DMS53 treated with DMSO at 0.1 percent for 48 hours (cell line): ENCODE data around the gene FBXL15.

Experiments used
- DNase-seq: peaks from one replicate; lab custom pipeline; 2025; ENCODE audit not compliant: unreplicated experiment; lab: John Stamatoyannopoulos, UW

FBXL15 gene, protein sequence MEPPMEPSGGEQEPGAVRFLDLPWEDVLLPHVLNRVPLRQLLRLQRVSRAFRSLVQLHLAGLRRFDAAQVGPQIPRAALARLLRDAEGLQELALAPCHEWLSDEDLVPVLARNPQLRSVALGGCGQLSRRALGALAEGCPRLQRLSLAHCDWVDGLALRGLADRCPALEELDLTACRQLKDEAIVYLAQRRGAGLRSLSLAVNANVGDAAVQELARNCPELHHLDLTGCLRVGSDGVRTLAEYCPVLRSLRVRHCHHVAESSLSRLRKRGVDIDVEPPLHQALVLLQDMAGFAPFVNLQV

DNA sequence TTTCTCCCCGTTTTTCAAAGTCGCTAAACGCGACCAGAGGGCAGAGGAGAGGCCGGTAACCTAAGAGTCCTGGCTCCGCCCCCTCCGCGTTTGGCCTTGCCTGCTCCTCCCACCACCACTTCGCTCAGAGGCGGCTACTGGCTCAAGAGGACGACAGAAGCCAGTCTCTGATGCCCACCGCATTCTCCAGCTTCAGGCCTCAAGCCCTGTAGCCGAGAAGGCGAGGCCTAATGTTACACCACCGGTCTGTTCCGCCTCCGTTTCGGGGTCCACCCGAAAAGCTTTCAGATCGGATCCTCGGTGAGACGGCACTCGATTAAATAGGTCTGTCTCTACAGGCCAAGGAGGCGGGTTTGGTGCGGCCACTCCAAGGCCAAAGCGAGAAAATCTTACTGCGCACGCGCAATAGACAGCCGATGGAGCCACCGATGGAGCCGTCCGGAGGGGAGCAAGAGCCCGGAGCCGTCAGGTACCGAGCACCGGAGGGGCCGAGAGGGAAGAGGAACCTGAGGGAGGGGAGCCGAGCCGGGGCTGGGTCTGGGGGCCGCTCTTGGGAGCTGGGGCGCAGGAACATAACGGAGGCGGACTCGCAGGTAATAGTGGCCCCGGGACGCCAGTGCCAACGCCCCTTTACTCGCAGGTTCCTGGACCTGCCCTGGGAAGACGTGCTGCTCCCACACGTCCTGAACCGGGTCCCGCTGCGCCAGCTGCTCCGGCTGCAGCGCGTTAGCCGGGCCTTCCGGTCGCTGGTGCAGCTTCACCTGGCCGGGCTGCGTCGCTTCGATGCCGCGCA lies at the start of gene FBXL15:
Gene FBXL15 (plus strand): TSS at position 123 of the 793 bp plus-strand sequence. CDS start 294 bp downstream, at position 417.
- peak; percentile 96 for DNase-seq

DNA sequence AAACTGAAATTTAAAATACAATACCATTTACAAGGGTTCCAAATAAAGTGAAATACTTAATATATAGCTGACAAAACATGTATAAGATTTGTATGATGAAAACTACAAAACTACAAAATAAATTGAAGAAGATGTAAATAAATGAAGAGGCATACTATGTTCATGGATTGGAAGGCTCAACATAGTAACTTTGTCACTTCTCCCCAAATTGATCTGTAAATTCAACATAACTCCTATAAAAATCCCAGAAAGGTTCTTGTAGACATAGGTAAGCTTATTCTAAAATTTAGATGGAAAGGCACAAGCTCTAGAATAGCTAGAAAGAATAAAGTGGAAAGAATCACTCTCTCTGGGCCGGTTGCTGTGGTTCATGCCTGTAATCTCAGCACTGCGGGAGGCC lies 49.3 kb upstream of the FBXL15 start:
- DNase-seq: no peak

DNA sequence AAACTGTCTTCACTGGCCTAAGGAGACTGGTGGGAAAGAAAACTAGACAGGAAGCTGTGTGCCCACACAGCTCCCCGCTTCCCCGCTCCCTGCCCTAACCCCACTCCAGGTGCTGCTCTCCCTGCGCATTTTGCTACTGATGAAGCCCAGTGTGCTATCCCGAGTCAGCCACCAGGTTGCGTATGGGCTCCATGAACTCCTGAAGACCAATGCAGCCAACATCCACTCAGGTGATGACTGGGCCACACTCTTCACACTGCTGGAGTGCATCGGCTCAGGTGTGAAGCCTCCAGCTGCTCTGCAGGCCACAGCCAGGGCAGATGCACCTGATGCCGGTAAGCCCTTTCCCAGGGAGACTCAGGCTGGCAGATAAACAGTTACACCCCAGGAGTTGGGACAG lies 45.4 kb upstream of the FBXL15 start:
- no peak for DNase-seq

DNA sequence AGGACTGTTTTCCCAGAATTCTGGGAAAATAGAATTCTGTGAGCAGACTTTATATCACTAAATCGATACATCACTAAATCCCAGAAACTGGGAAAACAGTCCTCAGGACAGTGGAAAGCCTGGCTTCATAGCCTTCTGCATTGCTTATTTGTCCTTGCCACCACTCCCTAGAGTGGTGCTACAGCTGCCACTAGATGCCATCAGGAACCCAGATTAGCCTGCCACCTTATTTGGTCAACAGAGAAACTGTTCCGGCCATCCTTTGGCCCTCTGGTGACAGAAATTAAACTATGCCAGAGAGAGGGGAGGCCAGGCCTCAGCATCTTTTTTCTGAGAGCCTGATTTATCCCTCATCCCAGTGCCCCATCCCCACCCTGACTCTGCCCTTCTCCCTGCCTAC lies 44.8 kb upstream of the FBXL15 start:
- DNase-seq: no peak

DNA sequence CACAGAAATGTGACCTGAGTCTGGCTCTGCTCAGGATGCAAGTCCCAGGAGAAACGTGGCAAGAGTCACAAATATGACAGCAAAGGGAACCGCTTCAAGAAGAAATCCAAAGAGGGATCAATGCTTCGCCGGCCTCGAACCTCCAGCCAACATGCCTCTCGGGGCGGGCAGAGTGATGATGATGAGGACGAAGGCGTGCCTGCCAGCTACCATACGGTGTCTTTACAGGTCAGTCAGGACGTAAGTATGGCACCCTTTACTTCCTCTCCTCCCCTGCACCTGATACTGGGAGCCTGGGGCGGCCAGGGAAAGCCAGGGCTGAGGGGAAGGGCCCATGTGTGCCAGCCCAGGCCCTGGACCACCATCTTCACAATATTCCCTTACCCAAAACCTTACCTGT lies 43.7 kb upstream of the FBXL15 start:
- DNase-seq: no peak

DNA sequence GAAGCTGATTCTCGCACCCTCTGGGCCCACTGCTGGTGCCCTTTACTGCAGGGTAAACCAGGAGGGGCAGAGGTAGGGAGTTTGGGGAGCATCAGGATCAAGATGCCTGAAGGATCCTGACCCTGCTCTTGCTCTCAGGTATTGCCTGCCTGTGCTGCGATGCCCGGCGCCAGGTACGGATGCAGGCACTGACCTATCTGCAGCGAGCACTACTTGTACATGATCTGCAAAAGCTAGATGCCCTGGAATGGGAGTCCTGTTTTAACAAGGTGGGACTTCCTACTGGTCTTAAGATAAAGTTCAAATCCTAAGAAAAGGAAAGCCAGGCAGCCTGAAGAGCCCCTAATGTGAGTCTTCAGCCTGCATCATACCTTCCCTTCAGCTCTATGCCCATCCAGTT lies 41.3 kb upstream of the FBXL15 start:
- DNase-seq: no peak

DNA sequence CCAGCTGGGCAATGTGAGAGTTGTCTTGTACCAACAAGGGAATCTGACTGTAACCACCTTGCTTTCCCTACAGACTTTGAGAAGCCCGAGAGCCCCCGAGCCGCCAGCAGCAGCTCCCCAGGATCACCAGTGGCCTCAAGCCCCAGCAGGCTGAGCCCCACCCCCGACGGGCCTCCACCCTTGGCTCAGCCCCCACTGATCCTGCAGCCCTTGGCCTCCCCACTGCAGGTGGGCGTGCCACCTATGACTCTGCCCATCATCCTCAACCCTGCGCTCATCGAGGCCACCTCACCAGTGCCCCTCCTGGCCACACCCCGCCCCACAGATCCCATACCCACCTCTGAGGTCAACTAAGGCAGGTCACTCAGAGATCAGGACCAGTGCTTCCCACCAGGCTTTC lies 38.7 kb upstream of the FBXL15 start:
- no peak for DNase-seq

DNA sequence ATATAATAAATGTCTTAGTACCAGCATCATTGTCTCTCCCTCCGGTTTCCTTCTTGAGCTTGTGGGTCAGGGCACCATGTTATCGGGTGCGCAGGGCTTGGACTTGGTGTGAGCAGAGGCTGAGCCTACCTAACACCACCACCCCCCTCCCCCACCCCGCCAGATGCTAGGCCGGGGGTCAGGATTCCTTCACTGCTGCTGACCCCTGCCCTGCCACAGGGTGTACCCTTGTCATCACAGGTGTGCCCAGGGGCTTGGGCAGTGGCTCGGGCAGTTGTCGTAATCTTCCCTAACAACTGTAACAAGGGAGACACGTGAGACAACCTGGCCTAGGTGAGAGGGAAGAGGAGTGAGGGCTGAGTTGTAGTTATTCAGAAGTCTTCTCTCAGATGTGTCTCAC lies 37.8 kb upstream of the FBXL15 start:
- DNase-seq: no peak

DNA sequence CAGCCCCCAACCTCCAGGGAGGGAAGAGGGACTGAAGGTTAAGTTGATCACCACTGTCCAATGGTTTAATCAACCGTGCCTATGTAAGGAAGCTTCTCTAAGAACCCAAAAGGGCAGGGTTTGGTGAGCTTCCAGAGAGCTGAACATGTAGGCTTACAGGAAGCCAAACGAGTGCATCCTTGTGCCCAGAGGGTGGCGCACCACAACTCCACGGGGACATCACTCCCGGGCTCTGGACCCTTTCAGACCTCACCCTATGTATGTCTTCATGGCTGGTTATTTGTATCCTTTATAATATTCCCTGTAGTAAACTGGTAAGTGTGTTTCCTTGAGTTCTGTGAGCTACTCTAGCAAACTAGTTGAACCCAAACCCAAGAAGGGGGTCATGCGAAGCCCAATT lies 36.6 kb upstream of the FBXL15 start:
- DNase-seq: no peak

DNA sequence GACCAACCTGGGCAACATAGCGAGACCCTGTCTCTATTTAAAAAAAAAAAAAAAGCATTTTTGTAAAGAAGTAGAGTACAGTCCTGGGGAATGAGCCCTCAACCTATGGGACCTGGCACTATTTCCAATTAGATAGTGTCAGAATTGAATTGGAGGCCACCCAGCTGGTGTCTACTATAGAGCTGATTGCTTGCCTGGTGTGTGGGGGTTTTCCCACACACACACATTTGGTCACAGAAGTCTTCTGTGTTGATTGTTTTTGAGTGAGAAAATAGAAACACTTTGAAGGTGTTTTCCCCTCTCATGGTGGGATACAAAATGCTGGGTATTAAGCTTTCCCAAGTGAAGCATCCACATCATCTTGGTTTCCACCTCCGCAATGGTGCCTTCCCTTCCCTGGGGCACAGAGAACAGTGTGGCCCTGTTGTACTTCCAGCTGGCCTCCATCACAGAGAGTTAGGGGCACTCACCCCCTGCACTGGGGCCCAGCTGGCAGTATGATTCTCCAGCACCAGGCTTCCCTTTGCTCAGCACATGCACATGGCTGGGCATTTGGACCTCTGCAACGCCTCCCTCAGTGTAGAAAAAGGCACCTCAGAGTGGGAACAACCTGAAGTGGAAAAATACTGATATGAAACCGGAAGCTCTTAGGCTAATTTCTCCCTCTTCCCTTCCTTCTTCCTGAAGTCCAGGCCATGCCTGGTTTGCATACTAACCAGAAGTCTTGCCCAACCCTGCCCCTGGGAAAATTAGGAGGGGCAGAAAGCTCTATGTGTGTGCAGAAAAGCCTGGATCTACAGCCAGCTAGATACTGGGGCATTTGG lies 35.8 kb upstream of the FBXL15 start:
- DNase-seq: no peak

DNA sequence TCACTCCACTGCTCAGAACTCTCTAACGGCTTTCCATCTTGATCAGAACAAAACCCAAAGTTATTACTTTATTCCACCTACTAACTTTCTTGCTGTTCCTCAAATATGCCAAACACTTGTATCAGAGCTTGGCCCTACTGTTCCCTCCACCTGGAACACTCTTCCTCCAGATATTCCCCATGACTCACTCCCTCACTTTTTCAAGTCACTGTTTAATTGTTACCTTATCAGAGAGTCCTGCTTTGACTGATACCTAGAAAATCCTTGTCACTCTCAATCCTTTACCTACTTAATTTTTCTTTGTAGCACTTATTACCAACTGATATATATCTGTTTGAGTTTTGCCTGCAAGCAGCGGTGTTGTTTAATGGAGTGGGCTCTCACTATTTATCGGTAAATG lies 30.7 kb upstream of the FBXL15 start:
- no peak for DNase-seq

DNA sequence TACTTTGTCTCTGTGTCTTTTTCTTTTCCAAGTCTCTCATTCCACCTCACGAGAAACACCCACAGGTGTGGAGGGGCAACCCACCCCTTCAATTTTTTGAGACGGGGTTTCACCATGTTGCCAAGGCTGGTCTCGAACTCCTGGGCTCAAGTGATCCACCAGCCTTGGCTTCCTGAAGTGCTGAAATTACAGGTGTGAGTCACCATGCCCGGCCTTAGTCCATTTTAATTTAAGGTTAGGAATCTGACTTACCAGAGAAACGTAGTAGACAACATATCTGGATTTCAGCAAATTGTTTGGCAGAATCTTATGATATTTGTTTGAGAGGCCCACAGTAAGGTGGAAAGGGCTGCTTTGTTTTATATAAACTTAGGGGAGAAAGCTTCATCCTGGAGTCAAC lies 28.3 kb upstream of the FBXL15 start:
- DNase-seq: no peak

DNA sequence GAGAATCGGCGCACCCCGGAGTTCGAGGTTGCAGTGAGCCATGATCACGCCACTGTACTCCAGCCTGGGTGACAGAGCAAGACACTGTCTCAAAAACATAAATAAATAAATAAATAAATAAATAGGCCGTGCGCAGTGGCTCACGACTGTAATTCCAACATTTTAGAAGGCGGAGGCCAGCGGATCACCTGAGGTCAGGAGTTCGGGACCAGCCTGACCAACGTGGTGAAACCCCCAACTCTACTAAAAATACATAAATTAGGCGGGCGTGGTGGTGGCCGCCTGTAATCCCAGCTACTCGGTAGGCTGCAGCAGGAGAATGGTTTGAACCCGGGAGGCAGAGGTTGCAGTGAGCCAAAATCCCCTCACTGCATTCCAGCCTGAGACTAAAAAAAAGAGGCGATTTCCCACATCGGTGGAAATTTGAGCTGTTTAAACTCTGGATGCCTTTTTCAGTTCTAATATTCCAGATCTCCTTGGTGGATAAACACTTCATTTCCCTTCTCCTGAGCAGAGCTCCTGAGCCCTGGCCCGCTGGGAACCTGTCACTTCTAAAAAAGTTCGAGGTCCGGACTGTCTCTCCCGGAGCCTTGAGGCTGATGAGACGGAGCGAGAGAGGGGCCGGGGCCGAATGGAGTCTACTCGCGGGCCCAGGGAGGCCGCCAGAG lies 27.1 kb upstream of the FBXL15 start:
- no peak for DNase-seq

DNA sequence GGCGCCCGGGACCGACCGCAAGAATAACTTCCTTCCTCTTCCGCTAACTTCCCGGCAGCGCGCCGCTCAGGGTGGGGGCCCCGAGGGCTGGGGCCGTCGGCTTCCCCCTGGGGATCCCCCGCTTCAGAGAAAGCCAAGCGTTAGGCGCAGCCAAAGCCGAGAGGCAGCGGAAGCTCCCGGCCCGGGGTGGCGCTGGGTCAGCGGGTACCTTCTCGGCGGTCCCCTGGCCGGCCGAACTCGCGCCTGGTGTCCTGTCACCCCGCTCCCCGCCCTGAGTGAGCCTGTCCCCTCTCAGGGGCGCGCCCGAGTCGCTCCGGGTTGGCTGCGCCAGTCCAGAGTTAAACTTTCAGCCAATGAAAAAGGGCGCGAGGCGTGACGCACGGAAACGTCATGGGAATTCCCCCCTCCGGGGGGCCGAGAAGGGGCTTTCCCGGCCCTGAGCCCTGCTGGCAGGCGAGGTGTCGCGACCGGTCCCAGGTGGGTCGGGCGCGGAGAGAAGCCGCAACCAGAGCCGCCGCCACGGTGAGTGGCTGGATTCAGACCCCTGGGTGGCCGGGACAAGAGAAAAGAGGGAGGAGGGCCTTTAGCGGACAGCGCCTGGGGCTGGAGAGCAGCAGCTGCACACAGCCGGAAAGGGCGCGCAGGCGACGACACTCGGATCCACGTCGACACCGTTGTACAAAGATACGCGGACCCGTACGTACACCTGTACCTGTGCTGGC lies 26.4 kb upstream of the FBXL15 start:
- peak; percentile 85 for DNase-seq

DNA sequence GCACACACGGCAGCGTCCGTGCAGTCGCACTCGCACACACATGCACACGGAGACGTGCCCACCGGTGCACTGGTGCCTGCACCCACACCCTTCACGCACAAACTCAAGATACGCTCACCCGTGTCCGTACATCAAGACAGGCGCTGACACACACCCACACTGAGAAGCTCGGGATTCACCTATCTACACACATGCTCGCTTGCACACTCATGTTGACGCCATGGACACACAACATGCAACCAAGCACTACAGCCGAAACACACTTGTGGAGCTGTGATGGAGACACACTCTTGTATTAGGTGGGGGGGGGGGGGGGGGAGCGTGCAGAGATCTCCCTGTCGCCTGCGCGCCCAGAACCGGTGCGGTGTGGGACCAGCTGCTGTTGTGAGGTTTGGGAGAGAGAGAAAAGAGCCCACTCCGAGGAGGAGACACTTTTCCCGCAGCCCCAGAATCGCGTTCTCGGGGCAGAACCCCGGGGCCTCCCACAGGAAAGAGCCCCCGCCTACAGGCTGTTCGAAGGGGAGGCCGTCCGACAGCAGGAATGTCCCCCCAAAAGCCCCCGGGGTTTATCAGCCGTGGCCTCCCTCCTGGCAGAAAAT lies 25.7 kb upstream of the FBXL15 start:
- peak; percentile 80 for DNase-seq

DNA sequence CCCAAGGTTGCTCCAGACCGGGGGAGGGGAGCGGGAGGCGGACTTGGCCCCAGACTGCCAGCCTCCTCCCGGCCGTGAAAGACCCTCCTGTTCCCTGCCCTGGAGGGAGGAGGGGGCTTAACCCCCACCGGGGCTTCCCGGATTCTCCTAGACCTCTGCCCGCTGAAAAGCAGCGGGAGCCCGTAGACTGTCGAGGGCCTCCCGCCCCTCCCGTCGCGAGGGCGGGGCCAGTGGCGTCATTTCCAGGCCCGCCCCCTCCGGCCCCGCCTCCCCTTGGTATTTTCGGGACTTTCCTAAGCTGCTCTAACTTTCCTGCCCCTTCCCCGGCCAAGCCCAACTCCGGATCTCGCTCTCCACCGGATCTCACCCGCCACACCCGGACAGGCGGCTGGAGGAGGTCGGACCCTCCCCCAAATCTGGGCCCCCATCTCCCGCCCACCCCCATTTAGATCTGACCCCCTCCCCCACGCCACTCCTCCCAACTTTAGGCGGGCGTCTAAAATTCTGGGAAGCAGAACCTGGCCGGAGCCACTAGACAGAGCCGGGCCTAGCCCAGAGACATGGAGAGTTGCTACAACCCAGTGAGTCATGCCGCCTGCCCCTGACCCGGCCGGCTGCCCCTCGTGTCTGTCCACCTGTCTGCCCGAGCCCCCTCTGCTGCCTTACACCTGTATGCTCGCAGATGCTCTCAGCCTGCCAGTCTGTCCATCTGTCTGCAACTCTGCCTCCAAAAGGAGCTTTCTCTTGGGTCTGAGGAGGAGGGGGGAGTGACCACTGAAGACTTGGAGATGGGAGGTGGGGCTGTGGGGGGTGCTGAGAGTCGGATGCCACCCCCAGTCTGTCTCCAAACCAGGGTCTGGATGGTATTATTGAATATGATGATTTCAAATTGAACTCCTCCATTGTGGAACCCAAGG lies 25.0 kb upstream of the FBXL15 start, which contains the start of gene NFKB2:
Gene NFKB2 (plus strand): TSS at position 306 of the 917 bp plus-strand sequence. CDS start 255 bp downstream, at position 561.
- peak; percentile 43 for DNase-seq

DNA sequence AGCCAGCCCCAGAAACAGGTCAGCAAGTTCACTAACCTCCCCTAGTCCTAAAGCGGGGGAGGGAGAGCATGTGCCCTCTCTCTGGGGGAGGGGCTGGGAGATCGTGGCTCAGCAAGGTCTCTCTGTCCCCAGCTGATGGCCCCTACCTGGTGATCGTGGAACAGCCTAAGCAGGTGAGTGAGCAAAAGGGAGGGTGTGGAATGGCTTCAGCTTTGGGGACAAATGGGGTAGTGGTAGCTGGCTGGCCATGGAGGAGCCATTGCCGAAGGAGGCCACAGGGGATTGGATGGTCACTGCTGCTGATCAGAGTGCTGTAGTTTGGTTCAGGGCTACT lies 24.4 kb upstream of the FBXL15 start:
- no peak for DNase-seq

DNA sequence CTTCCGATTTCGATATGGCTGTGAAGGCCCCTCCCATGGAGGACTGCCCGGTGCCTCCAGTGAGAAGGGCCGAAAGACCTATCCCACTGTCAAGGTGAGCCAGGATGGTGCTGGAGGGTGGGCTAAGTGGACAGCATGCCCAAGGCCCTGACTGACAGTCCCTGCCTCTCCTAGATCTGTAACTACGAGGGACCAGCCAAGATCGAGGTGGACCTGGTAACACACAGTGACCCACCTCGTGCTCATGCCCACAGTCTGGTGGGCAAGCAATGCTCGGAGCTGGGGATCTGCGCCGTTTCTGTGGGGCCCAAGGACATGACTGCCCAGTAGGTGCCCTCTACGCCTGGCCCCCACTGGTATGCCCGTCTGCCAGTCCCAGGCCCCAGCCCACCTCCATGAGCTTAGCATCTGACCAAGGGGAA lies 23.9 kb upstream of the FBXL15 start:
- no peak for DNase-seq
